HG02678 (cell line): ENCODE data around the gene DLK1.

Source experiments
- ATAC-seq: cut with Tn5 transposase; IDR thresholded peaks from one replicate; pipeline ENCODE4 v1.9.1; 2021; ENCODE audit warnings: mild to moderate bottlenecking, moderate library complexity; ENCODE audit not compliant: unreplicated experiment

The DLK1 gene

GRCh38 chr14:100726550-100727085 lies at the start of gene DLK1:
DLK1 (plus strand) TSS chr14:100726892; CDS start chr14:100727069, 177 bp downstream.
- ATAC-seq = no peak

GRCh38 chr14:100677152-100677551 lies 49.5 kb upstream of the DLK1 start:
- ATAC-seq = no peak

GRCh38 chr14:100677554-100678468 lies 48.9 kb upstream of the DLK1 start:
- no peak for ATAC-seq

- ATAC-seq = no peak
Observed at GRCh38 chr14:100678469-100678828, 48.2 kb upstream of the DLK1 start.

- ATAC-seq = no peak
Observed at GRCh38 chr14:100679153-100679552, 47.5 kb upstream of the DLK1 start.

- ATAC-seq = no peak
Observed at GRCh38 chr14:100679707-100680438, 46.8 kb upstream of the DLK1 start.

GRCh38 chr14:100680439-100681051 lies 46.1 kb upstream of the DLK1 start:
- ATAC-seq = no peak

- ATAC-seq = no peak
Observed at GRCh38 chr14:100681111-100681510, 45.6 kb upstream of the DLK1 start.

GRCh38 chr14:100682749-100683148 lies 43.9 kb upstream of the DLK1 start:
- ATAC-seq = no peak

GRCh38 chr14:100683578-100683977 lies 43.1 kb upstream of the DLK1 start:
- ATAC-seq = no peak

- ATAC-seq = no peak
Observed at GRCh38 chr14:100684154-100684553, 42.5 kb upstream of the DLK1 start.

GRCh38 chr14:100684961-100685360 lies 41.7 kb upstream of the DLK1 start:
- no peak for ATAC-seq

- no peak for ATAC-seq
Observed at GRCh38 chr14:100686858-100687257, 39.8 kb upstream of the DLK1 start.

- no peak for ATAC-seq
Observed at GRCh38 chr14:100687386-100687785, 39.3 kb upstream of the DLK1 start.

GRCh38 chr14:100688051-100688450 lies 38.6 kb upstream of the DLK1 start:
- no peak for ATAC-seq

GRCh38 chr14:100688598-100689461 lies 37.9 kb upstream of the DLK1 start:
- no peak for ATAC-seq

GRCh38 chr14:100690672-100691071 lies 36.0 kb upstream of the DLK1 start:
- no peak for ATAC-seq

- no peak for ATAC-seq
Observed at GRCh38 chr14:100691395-100692056, 35.2 kb upstream of the DLK1 start.

GRCh38 chr14:100692256-100692655 lies 34.4 kb upstream of the DLK1 start:
- ATAC-seq = no peak
